ENCODE results near the gene SAMD8.

DNA sequence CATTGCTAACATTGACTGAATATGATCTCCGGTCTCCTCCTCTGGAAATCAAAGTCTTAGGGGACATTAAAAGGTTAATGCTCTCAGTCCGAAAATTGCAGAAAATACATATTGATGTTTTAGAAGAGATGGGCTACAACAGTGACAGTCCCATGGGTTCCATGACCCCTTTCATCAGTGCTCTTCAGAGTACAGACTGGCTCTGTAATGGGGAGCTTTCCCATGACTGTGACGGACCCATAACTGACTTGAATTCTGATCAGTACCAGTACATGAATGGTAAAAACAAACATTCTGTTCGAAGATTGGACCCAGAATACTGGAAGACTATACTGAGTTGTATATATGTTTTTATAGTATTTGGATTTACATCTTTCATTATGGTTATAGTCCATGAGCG lies 39.2 kb downstream of the SAMD8 start:
- TF ChIP-seq CTCF (conservative IDR thresholded peaks at IDR 0.05; ENCODE audit: low read depth, low read length) (no peak), EZH2 (IDR thresholded peaks at IDR 0.05; ENCODE audit: borderline replicate concordance, low read depth, low read length, poor library complexity, severe bottlenecking) (no peak)
